HuH-7 (cell line): ENCODE results near the gene CBLB.
"Not testable (repeated sequence)": the region's sequence is repeated elsewhere in the genome, so short reads cannot be mapped to it uniquely, and the experiment has no call there.

Experiments used
- DNase-seq: peaks from one replicate; pipeline ENCODE4 v3.0.0; 2011; ENCODE audit warnings: low spot score

Gene CBLB

DNA sequence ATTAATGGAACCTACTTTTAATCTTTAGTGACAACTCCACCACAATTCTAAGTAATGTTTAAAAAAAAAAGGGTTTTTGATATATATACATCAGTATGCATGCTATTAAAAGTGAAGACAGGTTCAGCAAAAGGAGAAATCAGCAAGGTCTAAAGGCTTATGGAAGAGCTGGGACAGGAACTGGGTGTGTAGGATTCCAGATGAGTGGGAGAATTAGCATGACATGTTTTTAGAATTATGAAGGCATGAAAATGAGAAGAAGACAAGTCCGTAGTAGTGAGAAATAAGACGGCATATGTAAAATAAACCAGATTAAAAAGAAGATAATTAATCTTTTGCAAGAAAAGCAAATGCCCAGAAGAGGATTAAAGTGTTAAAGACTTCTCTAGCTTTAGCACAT lies 52.0 kb downstream of the CBLB start:
- no peak for DNase-seq

DNA sequence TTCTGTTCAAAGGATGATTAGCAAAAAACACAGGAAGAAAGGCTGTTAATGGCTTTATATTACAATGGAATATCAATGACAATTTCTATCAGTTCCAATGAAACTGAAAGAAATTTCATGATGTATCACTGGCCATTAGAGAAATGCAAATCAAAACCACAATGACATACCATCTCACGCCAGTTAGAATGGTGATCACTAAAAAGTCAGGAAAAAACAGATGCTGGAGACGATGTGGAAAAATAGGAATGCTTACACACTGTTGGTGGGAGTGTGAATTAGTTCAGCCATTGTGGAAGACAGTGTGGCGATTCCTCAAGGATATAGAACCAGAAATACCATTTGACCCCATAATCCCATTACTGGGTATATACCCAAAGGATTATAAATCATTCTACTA lies 53.5 kb downstream of the CBLB start:
- DNase-seq = not testable (repeated sequence)

DNA sequence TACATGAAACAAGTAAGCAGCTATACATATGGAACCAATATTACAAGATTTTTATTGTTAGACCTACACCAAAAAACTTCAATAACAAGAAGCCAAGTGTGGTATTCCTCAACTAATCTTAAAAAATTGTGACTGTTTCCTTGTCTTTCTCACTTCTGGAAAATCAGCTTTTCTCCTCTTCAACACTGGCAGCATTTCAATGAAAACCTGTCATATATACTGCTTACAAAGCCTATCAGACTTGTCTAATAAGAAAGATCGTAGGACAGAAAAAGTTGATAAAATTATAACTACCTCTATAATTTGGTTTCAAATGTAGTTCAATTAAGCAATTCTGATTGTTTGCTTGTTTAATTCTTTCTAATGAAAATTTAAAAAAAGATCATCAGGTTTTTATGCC lies 55.1 kb downstream of the CBLB start:
- DNase-seq = no peak

DNA sequence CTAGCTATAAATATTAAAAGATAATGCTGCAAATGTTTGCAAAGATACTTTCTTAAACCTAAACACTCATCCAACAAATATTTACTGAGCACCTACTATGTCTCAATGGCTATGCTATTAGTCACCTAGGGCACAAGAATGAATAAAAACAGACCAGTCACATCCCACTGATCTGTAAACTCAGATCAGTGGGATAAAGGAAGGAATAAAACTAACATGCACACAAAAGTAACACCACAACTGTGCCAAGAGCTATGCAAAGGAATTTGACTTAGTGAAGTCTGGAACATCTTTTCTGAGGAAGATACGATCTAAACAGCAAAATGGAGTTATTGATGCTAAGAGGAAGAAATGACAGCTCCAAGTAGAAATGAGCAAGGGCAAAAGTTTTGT lies 56.6 kb downstream of the CBLB start:
- DNase-seq = no peak

DNA sequence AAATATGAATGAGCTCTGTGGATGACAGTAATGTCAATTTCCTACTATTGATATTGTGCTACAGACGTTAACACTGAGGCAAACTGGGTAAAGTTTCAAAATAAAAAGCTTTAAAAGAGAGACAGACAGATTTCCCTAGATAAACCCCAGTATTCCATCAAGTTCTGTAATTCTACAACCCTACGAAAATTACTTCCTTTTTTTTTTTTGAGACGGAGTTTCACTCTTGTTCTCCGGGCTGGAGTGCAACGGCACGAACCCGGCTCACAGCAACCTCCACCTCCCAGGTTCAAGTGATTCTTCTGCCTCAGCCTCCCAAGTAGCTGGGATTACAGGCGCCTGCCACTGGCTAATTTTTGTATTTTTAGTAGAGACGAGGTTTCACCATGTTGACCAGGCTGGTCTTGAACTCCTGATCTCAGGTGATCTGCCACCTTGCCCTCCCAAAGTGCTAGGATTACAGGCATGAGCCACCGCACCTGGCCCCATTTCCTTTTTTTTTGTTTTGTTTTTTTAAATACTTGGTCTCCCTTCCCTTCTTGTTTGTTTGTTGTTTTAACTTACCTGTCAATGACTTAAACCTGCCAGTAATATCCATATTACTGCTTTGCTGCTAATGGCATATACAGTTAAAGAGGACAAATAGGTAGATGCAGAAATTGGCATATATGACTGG lies 57.2 kb downstream of the CBLB start:
- DNase-seq = no peak

DNA sequence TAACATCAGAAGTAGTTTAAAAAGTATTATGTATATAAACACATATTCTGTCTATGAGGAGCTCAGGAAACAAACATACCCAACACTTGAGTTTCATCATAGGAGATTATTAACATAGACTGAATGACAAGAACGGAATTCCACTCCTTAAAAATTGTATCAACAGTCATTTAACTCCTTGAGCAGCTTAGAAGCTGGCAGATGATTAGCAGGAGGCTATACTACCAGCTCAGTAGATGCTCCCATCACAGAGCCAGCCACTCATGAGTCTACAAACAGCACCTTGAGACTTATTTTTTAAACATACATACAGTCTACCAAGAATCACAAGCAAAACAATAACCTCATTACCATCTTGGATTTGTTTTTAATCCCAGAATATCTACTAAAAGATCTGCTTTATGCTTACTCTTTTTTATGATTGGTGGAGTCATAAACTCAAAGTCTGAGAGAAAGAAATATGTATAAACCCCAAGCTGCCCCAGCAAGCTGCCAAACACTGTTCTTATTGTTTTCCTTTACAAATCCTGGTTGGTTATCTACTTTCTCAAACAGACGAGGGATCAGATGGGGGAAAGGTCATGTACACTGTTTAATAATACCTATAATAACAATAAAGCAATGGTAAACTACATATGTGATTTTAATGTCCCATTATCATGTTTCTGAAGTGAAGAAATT lies 59.5 kb downstream of the CBLB start:
- DNase-seq = peak; percentile 44

DNA sequence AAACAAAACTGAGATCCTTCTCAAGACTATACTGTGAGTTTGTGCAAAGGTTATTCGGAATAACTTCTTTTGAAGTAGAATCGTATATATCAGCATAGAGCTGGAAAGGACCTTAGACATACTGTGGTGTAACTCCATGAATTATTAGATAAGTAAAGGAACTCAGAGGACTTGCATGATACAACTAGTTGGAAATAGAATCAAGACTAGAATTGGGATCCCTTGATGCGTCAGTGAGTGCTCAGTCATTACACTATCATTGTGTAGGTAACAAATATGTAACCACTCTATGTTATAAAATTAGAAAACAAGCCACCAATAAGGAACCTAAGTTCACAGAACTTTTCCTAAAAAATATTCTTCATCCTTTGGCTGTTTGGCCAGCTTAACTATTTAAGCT lies 61.1 kb downstream of the CBLB start:
- DNase-seq = no peak

DNA sequence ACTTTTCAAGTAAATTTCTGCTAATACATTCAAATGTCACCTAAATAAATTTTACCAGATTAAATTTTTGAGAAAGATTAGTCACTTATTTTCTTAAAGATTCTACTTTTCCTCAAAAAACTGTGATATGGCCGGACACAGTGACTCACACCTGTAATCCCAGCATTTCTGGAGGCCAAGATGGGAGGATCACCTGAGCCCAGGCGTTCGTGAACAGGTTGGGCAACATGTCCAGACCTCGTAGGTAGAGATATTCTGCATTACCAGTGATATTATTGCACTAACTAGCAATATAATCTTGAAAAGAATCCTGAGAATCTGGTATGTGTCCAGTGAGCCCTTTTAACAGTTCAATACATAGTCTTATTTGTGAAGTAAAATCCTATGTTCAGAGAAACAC lies 61.7 kb downstream of the CBLB start:
- no peak for DNase-seq

DNA sequence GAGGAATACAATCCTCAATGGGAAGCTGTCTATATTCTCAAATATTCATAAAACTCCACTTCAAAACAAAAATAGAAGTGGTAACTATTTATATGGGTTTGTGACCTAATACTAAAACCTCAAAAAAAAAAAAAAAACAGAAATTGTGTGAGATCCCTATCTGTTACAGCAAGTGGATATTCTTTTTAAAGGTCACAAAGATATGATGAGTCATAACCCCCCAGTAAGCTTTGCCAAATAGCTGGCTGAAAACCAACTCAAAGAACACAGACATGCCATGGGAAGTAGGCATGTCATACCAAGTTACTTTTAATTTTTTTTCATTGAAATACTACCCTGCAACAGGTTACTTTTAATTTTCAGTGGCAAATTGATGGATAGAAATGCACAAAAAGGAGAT lies 62.5 kb downstream of the CBLB start:
- DNase-seq = no peak

DNA sequence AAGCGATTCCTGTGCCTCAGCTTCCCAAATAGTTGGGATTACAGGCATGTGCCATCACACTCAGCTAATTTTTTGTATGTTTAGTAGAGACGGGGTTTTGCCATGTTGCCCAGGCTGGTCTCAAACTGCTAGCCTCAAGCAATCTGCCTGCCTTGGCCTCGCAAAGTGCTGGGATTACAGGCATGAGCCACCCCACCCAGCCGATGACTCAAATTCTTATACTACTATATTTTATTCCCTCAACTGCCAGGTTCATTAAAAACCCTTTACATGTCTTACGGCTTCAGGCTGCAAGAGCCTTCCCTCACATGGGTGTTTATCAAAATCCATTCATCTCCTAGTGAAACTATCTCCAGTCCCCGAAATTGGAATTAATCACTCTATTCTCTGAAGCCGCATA lies 63.4 kb downstream of the CBLB start:
- DNase-seq = no peak

DNA sequence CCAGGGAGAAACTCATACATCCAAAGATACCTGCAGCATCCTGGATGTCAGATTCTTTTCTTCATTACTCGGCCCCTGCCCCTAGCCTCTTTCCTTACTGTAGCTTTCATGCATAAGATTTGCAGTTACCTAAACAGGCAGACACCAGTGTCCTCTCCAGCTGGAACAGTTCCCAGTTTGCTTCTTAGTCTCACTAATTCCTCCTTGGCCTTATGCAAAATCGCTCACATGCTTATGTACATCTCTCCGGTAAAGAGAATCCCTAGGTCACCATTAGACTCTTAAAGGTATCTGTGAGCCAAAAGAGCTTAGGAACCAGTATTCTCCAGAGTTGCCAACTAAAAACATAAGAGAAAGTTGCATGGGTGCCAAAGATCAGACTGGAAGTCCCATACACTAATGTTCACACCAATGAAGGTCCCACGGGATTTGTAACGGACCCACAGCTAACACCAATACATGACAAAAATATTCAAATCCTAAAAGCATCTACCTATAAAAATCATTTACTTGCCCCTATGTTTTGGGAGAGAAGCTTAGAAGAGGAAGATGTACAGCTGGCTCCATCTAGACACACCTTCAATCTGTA lies 66.6 kb downstream of the CBLB start:
- no peak for DNase-seq

DNA sequence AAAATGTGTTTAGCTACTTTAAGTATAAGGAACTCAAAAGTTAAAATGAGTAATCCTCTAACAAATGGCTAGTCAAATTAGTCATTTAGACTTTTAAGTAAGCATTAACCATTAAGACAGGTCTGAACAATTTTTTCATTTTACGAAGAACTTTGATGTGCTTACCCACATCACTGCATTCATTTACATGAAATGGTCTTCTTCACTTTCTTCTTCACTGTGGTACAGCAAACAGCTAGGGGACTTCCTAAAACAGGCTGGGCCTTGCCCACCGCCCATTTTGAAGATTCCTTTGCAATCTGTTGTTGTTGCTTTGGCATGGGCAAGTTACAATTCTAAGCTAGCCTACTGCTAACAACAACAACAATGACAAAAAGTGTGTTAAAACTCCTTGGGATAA lies 67.4 kb downstream of the CBLB start:
- DNase-seq = no peak

DNA sequence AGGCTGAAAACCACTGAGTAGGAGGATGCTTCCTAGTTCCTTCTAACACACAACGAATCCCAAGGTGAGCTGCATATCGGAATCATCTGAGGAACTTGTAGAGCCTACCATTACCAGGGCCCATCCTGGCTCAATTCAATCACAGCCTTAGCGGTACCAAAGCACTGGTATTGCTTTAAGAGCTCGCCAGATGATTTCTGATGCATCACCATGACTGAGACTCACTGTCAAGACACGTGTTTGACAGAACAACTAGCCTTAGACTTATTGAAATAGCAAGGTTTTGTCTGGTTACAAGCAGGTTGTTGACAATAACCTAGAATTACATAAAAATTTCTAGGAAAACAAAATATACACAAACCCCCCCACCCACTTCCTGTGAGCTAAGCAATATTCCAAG lies 68.5 kb downstream of the CBLB start:
- no peak for DNase-seq

DNA sequence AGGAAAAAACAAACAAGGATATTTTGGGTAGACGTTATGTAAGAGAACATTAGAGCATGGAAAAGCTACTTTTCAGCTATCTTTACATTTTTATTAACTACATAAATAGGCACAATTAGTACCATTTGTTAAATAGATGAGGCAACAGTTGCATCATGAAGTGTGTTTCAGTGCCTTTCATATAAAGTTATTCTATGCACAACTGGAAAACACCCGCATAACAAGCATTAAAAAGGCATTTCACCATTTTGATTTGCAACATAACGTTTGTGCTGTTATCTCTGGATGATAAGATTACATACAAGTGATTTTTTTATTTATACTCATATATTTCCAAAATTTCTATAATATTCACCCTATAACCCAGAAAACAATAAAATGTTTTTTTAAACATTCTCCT lies 69.5 kb downstream of the CBLB start:
- DNase-seq = no peak

DNA sequence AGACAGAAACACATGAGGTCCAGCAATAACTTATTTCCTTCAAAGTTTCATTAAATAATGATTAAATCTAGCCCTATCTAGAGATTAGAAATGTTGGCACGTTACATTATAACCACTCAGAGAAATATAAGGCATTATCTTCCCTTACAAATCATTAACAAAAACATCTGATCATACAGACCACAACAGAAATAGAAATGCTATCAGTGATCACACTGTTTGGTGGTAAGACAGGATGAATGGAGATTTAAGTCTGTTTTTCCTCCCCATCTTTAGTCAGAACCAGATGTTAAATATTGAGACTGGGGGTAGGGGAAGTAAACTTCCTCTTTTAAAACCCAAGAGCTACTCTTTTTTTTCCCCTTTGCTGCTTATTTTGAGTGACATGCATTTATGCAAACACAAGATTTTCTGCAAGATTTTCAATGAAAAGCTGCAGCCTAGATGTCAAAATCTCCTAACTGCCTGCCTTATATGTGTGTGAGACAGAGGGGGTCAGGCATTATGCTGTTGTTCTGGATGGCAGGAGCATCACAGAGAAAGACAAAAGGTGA lies 70.4 kb downstream of the CBLB start:
- DNase-seq = no peak

DNA sequence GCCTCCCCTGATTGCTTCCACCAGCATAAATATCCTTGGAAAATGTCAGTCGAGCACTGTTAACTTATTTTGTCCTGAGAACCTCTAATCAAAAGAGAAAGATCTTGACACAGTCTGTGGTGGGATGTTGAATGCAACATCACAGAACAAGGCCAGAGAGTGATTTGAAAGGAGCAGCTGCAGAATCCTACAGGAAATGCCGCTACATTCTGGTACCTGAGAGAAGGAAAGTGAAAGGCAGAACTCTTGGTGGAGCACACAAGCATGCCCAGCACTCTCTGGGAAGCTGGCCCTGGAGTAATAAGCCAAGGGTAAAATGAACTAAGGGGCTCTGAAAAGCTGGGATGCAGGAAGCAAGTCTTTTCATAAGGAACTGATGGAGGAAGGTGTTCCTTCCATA lies 75.8 kb downstream of the CBLB start:
- no peak for DNase-seq

DNA sequence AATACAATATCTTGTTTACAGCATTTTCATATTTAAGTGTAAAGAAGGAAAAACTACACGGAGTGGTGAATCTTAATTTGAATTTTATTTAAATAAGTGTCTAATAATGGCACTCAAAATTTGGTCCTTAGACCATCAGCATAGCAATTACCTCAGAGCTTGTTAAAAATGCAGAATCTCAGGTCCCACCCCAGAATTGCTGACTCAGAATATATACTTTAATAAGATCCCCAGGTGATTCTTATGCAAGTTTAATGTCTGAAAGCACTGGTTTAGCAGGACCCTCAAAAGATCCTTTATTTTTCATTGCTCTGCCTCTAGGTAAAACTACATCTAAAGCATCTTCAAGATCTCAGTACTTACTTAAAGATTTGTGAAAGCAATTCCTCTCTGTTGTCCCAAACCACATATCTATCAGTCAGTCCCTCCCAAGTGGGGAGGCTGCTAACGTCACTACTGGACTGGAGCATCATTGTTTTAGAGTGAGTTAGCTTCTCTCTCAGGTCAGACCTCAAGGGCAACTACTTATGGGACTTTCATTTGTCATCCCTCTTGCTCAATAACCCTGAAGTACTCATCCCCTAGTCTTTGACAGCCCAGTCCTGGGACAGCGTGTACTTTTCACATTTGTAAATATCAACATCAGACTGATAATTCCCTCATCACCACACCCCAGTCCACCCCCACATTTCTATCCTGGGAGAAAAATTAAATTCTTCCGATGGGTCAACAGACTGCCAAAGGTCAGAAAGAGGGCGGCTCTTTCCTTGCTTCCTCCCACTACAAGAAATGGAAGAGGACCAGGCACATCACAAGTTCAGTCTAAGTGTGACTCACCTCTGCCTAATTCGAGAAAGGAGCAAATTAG lies 76.7 kb downstream of the CBLB start:
- no peak for DNase-seq

DNA sequence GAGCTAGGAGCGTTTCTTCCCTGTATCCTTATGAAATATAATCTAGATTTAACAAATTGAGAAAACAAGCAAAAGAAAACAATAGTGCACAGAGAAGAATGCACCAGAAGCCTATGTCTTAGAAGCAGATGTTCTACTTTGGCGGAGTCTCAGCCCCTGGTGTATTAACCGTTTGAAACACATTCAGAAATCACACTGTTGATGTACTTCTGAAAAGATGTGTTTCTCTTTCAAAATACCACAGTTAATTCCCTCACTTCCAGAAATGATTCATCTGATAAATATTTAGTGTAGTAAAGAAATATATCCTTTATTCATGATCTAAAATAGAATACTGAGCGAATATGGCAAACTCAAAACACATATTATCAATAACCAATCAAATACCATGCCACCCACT lies 77.7 kb downstream of the CBLB start:
- no peak for DNase-seq

DNA sequence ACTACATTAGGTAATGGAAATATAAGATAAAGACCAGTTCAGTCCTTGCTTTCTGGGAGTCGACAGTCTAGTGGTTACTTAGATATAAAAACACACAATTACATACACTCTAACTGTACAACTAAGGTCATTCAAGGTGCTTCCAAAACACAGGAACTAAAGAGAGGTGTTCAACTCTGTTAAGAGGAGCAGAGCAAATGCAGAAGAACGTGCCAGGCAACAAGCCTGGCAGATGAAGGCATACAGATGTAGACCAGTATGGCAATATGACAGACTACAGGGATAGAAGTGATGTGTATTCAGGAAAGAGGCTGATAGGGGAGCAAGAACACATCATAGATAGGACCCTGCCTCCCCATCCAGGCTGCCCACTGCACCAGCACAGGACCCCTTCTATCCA lies 78.3 kb downstream of the CBLB start:
- no peak for DNase-seq

DNA sequence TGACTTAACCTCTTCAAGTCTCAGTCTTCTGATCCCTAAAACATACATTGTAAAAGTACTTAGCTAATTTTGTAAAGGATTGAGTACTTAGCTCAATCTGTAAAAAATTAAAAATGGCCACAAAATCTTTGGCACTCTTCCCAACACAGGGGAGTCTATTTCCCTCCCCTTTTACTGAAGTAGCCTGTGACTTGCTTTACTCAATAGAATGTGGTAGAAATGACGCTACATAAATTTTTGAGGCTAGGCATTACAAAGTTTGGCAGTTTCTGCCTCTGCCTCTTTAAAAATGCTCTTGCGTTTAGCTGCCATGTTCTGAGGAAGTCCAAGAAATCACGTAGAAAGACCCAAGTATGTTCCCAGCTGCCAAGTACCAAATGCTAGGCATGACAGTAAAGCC lies 80.2 kb downstream of the CBLB start:
- DNase-seq = no peak

DNA sequence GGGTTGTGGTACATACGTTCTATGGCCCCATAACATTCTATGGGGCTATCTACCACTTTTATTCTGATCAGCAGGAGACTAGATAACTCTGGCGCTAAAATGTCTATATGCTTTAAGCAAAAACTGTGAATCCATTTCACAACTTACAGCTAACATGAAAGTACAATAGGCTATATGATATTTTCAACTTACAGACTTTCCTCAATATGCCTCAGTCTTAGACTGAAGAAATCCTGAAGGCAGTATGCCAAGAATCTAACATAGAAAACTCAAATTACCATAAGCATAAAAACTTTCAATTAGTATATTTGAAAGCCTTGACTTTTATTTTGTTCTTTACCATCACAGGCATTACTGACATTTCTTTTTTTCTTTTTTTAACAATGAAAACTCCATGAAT lies 81.4 kb downstream of the CBLB start:
- DNase-seq = no peak

DNA sequence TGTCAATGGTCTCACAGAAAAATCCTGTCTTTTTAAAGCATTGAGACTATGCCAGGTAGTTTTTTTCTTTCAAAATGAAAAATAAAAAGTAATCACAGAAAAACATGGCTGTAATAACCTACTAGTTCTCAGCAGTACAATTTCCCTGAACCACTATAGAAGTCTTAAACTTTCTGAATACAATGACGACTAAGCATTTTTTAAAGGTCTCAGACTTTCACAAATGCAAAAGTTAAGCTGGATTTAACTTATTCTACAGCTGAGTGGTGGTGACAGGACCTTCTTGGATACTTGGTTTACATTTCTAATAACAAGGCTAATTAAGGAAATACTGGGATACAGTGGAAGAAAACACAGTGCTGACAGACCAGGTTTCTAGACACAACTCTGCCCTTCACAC lies 81.8 kb downstream of the CBLB start:
- no peak for DNase-seq

DNA sequence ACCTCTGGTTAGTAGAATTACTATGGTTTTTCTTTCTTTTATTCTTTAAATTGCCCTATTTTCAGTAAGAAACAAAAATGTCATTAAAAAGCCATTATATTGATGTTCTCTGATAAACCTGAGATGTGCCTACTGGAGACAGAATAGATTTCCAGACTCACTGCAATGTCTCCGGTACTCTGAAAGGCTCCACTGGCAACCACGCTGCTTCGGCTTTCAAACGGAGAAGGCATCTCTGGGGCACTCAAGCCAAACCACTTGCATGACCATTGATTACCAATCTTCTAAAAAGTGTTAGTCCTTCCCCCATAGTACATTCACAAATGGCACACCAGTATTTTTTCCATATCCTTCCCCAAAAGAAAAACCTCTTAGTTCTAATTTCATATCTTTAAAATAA lies 82.6 kb downstream of the CBLB start:
- DNase-seq = no peak
